HEK293T (cell line): Measurements from ENCODE around the gene SMARCD1.
"Not testable (repeated sequence)": the region's sequence is repeated elsewhere in the genome, so short reads cannot be mapped to it uniquely, and the experiment has no call there.

Experiments used
- CTCF ChIA-PET: fragments of 350-600 bp; formaldehyde crosslinking; extraction: SDS; loops from one replicate; lab custom pipeline; 2021; ENCODE audit warnings: antibody characterized with exemption, inconsistent platforms; lab: Yijun Ruan, JAX
- POLR2A ChIA-PET: fragments of 350-600 bp; formaldehyde crosslinking; extraction: SDS; loops from one replicate; lab custom pipeline; 2020; ENCODE audit warnings: antibody characterized with exemption, inconsistent platforms; lab: Yijun Ruan, JAX
- DNase-seq: peaks from one replicate; pipeline ENCODE4 v3.0.0; 2012; ENCODE audit warnings: mixed read lengths; ENCODE audit errors: extremely low spot score
- ARNT ChIP-seq: fragments of 450-650 bp; IDR thresholded peaks from 2 replicates; pipeline ENCODE4 v1.6.1; 2017; ENCODE audit warnings: mild to moderate bottlenecking
- BHLHE40 ChIP-seq: fragments of 450-650 bp; IDR thresholded peaks from 2 replicates; pipeline ENCODE4 v1.6.1; 2016; ENCODE audit warnings: mild to moderate bottlenecking, moderate library complexity, borderline replicate concordance
- CTBP1 ChIP-seq: fragments of 450-650 bp; IDR thresholded peaks from 2 replicates; pipeline ENCODE4 v1.6.1; 2016; ENCODE audit warnings: borderline replicate concordance
- ELF4 ChIP-seq: fragments of 450-650 bp; IDR thresholded peaks from 2 replicates; pipeline ENCODE4 v1.6.1; 2017; ENCODE audit warnings: antibody characterized with exemption
- FOXA1 ChIP-seq: fragments of 450-650 bp; IDR thresholded peaks from 2 replicates; pipeline ENCODE4 v1.6.1; 2016; ENCODE audit warnings: mild to moderate bottlenecking
- FOXK2 ChIP-seq: fragments of 450-650 bp; IDR thresholded peaks from 2 replicates; pipeline ENCODE4 v1.6.1; 2016; ENCODE audit warnings: mild to moderate bottlenecking
- FOXM1 ChIP-seq: fragments of 450-650 bp; IDR thresholded peaks from 2 replicates; pipeline ENCODE4 v1.6.1; 2017; ENCODE audit warnings: mild to moderate bottlenecking, borderline replicate concordance
- HDGF ChIP-seq: fragments of 450-650 bp; IDR thresholded peaks from 2 replicates; pipeline ENCODE4 v1.6.1; 2017; ENCODE audit warnings: antibody characterized with exemption, borderline replicate concordance
- L3MBTL2 ChIP-seq: fragments of 450-650 bp; conservative IDR thresholded peaks from 2 replicates; pipeline ENCODE4 v1.6.1; 2016; ENCODE audit warnings: mild to moderate bottlenecking
- LEF1 ChIP-seq: fragments of 450-650 bp; IDR thresholded peaks from 2 replicates; pipeline ENCODE4 v1.6.1; 2017; ENCODE audit warnings: mild to moderate bottlenecking, borderline replicate concordance
- NFRKB ChIP-seq: fragments of 450-650 bp; IDR thresholded peaks from 2 replicates; pipeline ENCODE4 v1.6.1; 2016; ENCODE audit warnings: mild to moderate bottlenecking, moderate library complexity
- SP1 ChIP-seq: fragments of 450-650 bp; IDR thresholded peaks from 2 replicates; pipeline ENCODE4 v1.6.1; 2017
- SUZ12 ChIP-seq: fragments of 450-650 bp; IDR thresholded peaks from 2 replicates; pipeline ENCODE4 v1.6.1; 2016; ENCODE audit warnings: mild to moderate bottlenecking
- TARDBP ChIP-seq: fragments of 450-650 bp; IDR thresholded peaks from 2 replicates; pipeline ENCODE4 v1.6.1; 2016
- ZNF384 ChIP-seq: fragments of 450-650 bp; IDR thresholded peaks from 2 replicates; pipeline ENCODE4 v1.6.1; 2016
- TF ChIP-seq, protein P1 (sequence below): fragments of 450-650 bp; IDR thresholded peaks from 2 replicates; pipeline ENCODE4 v1.6.1; 2016

The SMARCD1 gene

DNA sequence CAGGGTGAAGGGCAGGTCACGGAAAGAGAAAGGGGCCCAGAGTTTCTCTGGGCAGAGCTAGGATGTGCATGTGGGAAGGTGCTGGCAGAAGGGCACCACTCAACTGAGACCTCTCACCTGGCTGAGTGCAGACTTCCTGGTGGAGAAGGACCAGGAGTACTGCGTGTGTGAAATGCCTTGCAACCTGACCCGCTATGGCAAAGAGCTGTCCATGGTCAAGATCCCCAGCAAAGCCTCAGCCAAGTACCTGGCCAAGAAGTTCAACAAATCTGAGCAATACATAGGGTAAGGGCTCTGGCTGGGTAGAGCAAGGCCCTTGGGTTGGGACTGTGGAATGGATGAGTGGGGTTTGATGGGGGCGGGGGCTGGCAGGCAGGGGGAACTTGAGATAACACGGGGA is 5.4 kb upstream of the SMARCD1 start:
- ChIA-PET CTCF (no interaction called here), POLR2A (no interaction called here)

DNA sequence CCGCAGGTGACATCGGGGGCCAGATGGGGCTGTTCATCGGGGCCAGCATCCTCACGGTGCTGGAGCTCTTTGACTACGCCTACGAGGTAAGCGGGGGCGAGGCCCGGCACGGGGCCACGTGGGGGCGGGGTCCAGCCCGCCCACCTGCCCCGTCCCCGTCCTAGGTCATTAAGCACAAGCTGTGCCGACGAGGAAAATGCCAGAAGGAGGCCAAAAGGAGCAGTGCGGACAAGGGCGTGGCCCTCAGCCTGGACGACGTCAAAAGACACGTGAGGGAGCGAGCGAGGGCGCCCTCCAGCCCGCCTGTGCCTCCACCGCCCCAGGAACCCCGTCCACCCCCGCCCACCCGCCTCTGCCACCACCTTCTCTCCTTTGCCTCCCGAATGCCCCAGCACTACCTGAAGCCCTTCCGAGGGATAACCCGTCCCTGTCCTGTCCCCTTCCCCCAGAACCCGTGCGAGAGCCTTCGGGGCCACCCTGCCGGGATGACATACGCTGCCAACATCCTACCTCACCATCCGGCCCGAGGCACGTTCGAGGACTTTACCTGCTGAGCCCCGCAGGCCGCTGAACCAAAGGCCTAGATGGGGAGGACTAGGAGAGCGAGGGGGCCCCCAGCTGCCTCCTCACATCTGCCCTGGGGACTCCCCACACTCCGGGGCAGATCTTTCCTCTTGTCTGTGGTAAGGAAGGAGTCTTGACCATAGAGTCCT is 3.9 kb upstream of the SMARCD1 start:
- TF ChIP-seq TARDBP (no peak), LEF1 (no peak), FOXK2 (no peak), ZNF384 (no peak), FOXA1 (no peak), ARNT (no peak), SP1 (no peak), BHLHE40 (no peak)
- TF ChIP-seq, protein P1, sequence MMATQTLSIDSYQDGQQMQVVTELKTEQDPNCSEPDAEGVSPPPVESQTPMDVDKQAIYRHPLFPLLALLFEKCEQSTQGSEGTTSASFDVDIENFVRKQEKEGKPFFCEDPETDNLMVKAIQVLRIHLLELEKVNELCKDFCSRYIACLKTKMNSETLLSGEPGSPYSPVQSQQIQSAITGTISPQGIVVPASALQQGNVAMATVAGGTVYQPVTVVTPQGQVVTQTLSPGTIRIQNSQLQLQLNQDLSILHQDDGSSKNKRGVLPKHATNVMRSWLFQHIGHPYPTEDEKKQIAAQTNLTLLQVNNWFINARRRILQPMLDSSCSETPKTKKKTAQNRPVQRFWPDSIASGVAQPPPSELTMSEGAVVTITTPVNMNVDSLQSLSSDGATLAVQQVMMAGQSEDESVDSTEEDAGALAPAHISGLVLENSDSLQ = no peak
- no peak for DNase-seq
- CTCF ChIA-PET = interaction anchor here (1.4 kb wide), 1 partner anchor 30 kb away, joined by 3 read pairs; the partner anchor contains the start of gene COX14
- POLR2A ChIA-PET = no interaction called here

More for the DNA sequence above, 5.4 kb upstream of the SMARCD1 start:
- no peak for DNase-seq
- TF ChIP-seq CTBP1 = no peak
- TF ChIP-seq SUZ12 = no peak
- no peak for TF ChIP-seq FOXA1
- no peak for TF ChIP-seq TARDBP
- no peak for TF ChIP-seq FOXM1
- no peak for TF ChIP-seq BHLHE40
- no peak for TF ChIP-seq ELF4
- TF ChIP-seq LEF1 = no peak
- TF ChIP-seq ARNT = no peak
- TF ChIP-seq FOXK2 = no peak
- TF ChIP-seq SP1 = no peak
- TF ChIP-seq HDGF = no peak
- TF ChIP-seq, protein P1 = no peak
- no peak for TF ChIP-seq NFRKB
- no peak for TF ChIP-seq L3MBTL2
- no peak for TF ChIP-seq ZNF384

DNA sequence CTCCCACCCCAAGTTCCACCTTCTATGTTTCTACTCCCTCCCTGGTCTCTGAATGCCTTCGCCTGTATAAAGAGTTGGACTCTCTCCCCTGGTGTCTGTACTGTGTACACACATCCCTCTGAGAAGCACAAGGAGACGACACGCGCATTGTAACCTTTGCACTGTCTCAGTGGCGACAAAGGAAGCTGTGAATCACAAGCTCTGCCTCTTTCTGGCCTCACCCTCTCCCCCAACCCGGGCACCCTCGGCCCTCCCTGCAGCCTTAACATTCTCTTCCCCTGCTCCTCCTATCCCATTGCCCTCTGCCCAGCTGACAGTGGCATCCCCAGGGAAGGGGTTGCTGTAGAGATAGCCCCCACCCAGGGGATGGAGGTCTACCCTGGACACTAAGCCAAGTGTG is 2.5 kb upstream of the SMARCD1 start:
- TF ChIP-seq FOXK2 (no peak), ZNF384 (no peak), FOXA1 (no peak), TARDBP (no peak), LEF1 (no peak), L3MBTL2 (no peak), ELF4 (no peak), SUZ12 (no peak), HDGF (no peak), ARNT (no peak), SP1 (no peak), CTBP1 (no peak), NFRKB (no peak), BHLHE40 (no peak), FOXM1 (no peak)
- TF ChIP-seq, protein P1 = no peak
- ChIA-PET CTCF (interaction anchor here (1.4 to 2.3 kb wide), 2 partner anchors 28 to 29 kb away, joined by 3 to 16 read pairs; partner anchors contain the start of gene COX14), POLR2A (interaction anchor here (0.9 to 1.4 kb wide), 3 partner anchors 15 to 85 kb away, joined by 3 to 6 read pairs (median 4); partner anchors contain the start of genes CERS5 and COX14)
- DNase-seq = no peak

DNA sequence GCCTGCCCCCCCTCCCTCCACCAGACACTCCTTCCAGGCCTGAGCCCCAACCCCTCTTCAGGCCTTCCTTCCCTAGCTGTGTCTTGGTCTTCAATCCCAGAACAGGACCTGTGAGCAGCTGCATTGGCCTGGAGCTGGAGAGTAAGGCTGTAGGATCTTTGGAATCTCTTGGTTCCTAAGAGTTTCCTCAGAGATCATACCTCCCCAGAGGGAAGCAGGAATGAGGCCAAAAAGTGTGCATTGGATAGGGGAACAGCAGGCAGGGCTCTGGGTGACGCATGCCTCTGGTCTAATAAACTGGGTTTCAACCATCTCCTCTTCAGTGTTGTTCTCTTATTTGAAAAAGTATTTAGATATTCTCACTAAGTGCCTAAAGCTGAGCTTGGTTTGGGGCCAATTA is 1.8 kb upstream of the SMARCD1 start:
- ChIA-PET CTCF (interaction anchor here (0.6 to 2.3 kb wide), 2 partner anchors 12 to 27 kb away, joined by 3 to 16 read pairs; partner anchors contain the start of gene COX14), POLR2A (interaction anchor here (0.9 to 1.4 kb wide), 3 partner anchors 16 to 84 kb away, joined by 3 to 6 read pairs (median 4); partner anchors contain the start of genes CERS5 and COX14)
- TF ChIP-seq FOXA1 (no peak), LEF1 (no peak), SUZ12 (no peak), HDGF (no peak), CTBP1 (no peak), ELF4 (no peak), NFRKB (no peak), TARDBP (no peak), FOXM1 (no peak), BHLHE40 (no peak), FOXK2 (no peak), SP1 (no peak), ARNT (no peak), ZNF384 (no peak), L3MBTL2 (no peak)
- TF ChIP-seq, protein P1 = no peak
- no peak for DNase-seq

DNA sequence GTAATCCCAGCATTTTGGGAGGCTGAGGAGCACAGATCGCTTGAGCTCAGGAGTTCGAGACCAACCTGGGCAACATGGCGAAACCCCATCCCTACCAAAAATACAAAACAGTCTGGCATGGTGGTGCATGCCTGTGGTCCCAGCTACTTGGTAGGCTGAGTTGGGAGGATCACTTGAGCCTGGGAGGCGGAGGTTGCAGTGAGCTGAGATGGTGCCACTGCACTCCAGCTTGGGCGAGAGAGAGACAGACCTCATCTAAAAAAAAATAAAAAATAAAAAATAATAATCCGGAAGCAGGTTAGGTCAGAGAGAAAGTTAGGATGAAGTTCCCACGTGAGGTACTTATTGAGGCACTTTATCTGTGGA is 750 bp upstream of the SMARCD1 start:
- POLR2A ChIA-PET = interaction anchor here (0.6 to 2.6 kb wide), 29 partner anchors 9 to 343 kb away, joined by 3 to 56 read pairs (median 4); partner anchors contain the start of genes CERS5, COX14, RACGAP1 and TMBIM6
- CTCF ChIA-PET = interaction anchor here (0.5 to 2.3 kb wide), 15 partner anchors 12 to 563 kb away, joined by 3 to 16 read pairs (median 4); partner anchors contain the start of gene COX14
- DNase-seq = not testable (repeated sequence)
